Measurements from ENCODE around the gene ASCL1. TPM values are rescaled to one million over a fixed set of nuclear protein-coding genes. Genes with fewer than 3 reads are reported as not detected.

Gene ASCL1
- total RNA-seq, 1 donor from 2014 or later: not detected

- no peak for DNase-seq
Observed at GRCh38 chr12:102977945-102978706, 20.7 kb downstream of the ASCL1 start.

- no peak for DNase-seq
Observed at GRCh38 chr12:102980350-102980749, 22.9 kb downstream of the ASCL1 start.

- no peak for DNase-seq
Observed at GRCh38 chr12:102990419-102990818, 32.9 kb downstream of the ASCL1 start.

- no peak for DNase-seq
Observed at GRCh38 chr12:102992297-102992696, 34.8 kb downstream of the ASCL1 start.

GRCh38 chr12:102992720-102993119 is 35.2 kb downstream of the ASCL1 start:
- no peak for DNase-seq

- no peak for DNase-seq
Observed at GRCh38 chr12:102993537-102993936, 36.1 kb downstream of the ASCL1 start.

- DNase-seq: no peak
Observed at GRCh38 chr12:102995372-102995771, 37.9 kb downstream of the ASCL1 start.

Other genes with a start within 250 kb of the ASCL1 start
- not detected in 2 replicates for gene PAH, start 40.4 kb upstream of the ASCL1 start, total RNA-seq